Fibroblast of skin of right quadriceps (primary cell): ENCODE measurements around the gene RSPRY1.

Source experiments
- DNase-seq: peaks from one replicate; pipeline ENCODE4 v3.0.0-alpha.2; 2013

The RSPRY1 gene

GRCh38 chr16:57276596-57276995 lies 90.5 kb downstream of the RSPRY1 start:
- DNase-seq, result no peak

DNA sequence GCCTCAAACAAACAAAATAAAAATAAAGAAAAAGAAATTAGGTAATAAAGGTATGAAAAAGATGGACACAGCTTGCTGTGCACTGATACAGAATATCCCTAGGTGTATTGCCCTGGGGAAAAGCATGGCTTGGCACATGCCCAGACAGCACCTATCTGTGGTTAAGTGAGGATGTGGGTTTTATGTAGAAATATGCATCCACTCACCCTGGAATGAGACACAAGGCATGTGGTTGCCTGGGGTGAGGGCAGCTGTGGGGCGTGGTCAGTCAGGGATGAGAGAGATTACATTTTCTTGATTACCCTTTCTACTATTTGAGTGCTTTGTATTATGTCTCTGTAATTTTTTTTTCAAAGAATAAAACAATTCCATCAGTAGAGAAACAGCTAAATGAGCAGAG lies 91.5 kb downstream of the RSPRY1 start:
- DNase-seq, result peak; percentile 64

- no peak for DNase-seq
Observed at GRCh38 chr16:57278494-57278893, 92.4 kb downstream of the RSPRY1 start.

GRCh38 chr16:57279780-57280638 lies 93.9 kb downstream of the RSPRY1 start:
- DNase-seq, result no peak

DNA sequence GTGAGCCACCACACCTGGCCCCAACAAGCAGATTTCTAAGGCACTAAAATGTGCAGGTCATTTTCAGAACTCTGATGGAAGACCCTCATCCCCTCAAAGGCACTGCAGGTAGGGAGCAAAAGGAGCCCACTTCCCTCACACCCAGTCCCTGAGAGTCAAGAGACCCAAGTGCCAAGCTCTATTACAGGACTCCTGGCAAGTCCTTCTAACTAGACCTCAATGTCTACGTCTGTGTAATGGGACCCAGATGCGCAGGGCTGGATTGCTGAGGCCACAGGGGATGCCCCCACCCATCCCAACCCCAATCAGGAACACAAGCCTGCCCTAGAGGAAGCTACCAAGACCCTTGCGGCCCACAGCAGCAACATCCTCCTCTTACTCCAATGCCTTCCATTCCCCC lies 95.7 kb downstream of the RSPRY1 start:
- DNase-seq, result no peak

DNA sequence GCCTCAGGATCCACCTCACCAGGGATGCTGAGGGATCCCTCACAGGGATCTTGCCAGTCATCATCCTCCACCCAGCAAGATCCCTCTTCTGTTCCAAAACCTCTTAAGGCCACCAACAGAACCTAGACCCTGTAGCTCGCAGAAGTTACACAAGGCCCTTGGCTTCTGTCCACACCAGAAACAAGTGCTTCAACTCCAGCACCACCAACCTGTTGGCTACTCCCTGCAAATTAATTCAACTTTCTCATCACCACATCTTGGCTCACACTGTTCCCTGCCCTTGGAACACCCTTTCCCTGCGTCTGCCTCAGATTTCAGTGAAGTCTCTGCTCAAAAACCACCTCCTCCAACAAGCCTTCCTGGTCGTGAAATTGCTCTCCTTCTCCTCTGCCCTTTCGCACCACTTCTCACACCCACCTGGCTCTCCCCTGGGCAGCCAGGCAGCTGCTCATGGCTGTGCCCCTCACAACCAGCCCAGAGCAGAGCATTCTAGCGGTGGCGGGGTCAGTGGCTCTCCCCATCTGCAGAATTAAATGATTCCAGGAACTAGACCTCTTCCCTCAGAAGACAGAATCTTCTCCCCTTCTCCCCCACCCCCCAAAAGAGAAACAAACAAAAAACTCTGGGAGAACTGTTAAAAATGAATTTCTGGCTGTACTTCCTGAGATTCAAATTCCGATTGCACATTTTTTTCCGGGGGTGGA lies 96.5 kb downstream of the RSPRY1 start:
- DNase-seq, result no peak

DNA sequence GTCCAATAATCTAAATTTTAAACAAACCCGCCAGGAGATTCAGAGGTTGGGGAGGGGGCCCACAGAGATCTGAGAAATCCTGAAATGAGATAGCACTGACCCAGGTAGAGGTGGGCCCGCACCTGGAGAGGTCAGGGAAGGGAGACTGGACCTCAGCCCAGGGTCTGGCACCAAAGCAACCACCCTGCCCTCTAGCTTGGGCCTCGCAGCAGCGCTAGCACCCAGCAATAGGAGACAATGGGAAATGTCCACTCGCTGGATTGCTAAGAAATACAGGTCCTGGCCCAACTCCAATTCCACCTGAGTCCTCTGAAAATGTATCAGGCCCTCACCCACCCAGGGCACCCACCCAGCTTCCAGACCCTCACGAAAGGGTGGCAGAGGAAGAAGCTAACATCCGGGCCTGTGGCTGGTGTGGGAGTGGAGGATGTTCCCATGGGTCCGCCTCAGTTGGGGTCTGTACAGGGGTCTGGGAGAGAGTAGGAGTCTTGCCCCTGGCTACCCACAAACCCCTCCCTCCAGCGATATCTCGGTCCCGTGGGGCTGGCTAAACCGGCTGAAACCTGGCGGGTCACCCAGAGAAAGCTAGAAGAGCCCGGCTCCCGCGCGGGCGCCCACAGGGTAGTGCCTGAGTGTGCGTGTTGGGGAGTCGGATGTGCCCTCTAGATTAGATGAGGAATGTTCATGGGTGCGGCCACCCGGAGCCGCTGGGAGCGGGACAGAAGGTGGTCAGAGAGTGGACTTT lies 97.3 kb downstream of the RSPRY1 start:
- DNase-seq, result no peak

- no peak for DNase-seq
Observed at GRCh38 chr16:57283959-57284208, 97.8 kb downstream of the RSPRY1 start.

GRCh38 chr16:57284209-57284951 lies 98.3 kb downstream of the RSPRY1 start, which contains the start of gene PLLP:
TSS of gene PLLP (minus strand) at chr16:57284672. CDS start at chr16:57284540, 132 bp downstream.
- DNase-seq, result peak; percentile 10

DNA sequence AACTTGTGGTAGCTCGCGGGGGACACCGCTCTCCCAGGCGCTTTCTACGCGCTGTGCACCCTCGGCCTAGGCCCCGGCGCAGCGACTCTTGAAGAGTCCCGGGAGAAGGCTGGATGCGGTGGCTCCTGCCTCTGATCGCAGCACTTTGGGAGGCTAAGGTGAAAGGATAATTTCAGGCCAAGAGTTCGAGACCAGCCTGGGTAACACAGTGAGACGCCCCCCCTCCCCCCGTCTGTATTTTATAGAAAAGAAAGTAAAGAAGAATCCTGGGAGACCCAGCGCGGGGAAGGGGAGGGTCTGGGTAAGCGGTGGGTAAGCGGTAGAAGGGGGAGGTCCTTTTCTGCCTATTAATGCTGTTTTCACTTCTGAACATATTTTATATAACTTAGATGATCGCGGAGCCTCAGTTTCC lies 98.8 kb downstream of the RSPRY1 start:
- DNase-seq, result no peak

DNA sequence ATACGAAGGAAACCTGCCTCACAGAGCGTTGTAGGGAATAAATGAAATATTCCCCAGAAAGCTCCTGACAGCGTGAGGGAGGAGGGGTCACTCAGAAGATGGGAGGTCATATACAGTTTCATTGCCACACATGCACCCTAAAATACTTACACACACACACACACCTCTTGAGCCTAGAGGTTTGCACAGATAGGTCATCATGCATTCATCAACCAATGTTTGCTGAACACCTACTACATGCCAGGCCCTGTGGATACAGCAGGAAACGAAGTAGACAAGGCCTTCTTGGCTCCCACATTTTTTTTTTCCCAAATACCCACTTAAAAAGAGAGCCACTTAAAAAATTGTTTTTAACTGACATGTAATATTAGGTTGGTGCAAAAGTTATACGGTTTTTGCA lies 99.2 kb downstream of the RSPRY1 start:
- DNase-seq, result no peak

GRCh38 chr16:57289391-57290257 lies 103.5 kb downstream of the RSPRY1 start:
- no peak for DNase-seq
